Astrocyte (in vitro differentiated cells and primary cell): ENCODE measurements around the gene MYBPHL.

Experiments used
- CTCF ChIP-seq: IDR thresholded peaks from 2 replicates; pipeline ENCODE4 v1.5.1; 2011; ENCODE audit warnings: low read depth, mild to moderate bottlenecking, inconsistent platforms, low read length, moderate library complexity; ENCODE audit not compliant: insufficient read depth
- EZH2 ChIP-seq: IDR thresholded peaks from 2 replicates; pipeline ENCODE4 v1.6.1; 2012; ENCODE audit warnings: mild to moderate bottlenecking, low read length, inconsistent platforms; ENCODE audit not compliant: insufficient read depth

GRCh38 chr1:109271458-109271857, 35.4 kb downstream of the MYBPHL start:
- TF ChIP-seq CTCF (no peak), EZH2 (no peak)
